ENCODE results near the gene DCAF6.

Gene DCAF6

GRCh38 chr1:168069384-168069783, 132.9 kb downstream of the DCAF6 start:
- Histone ChIP-seq H3K27me3 (ENCODE audit: insufficient read depth, low read length) (no peaks in the 10 kb centered on the region), H3K4me3 (ENCODE audit: low read length) (no peak overlapping the region), H3K27ac (ENCODE audit: low read length) (no peak overlapping the region), H3K36me3 (ENCODE audit: insufficient read depth, low read depth, low read length) (peaks cover 81% of the 10 kb centered on the region), H3K9me3 (ENCODE audit: insufficient read depth, low read depth, low read length) (no peaks in the 10 kb centered on the region), H3K9ac (ENCODE audit: low read depth, low read length) (no peak overlapping the region), H3K4me1 (ENCODE audit: insufficient read depth, low read length) (no peaks in the 10 kb centered on the region)

DNA sequence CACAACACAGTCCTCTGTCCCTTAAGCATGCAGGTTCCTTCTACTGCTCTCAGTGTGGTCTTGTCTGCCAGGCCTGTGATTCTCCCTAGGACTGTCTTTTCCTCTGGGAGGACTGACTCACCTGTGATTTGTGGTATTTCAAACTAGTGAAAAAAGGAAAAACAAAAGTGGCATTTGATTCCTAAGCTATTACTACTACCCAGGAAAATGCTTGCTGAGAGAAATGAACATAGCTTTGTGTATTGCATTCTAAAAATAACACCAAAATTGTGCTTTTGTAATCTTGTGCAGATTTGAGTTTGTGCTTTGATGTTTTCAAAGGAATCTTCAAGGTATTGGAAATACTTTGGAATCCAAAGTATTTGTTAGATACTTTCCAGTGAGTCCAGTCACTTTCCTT, 143.3 kb downstream of the DCAF6 start:
- Histone ChIP-seq H3K36me3 (ENCODE audit: insufficient read depth, low read depth, low read length) (peaks cover 27% of the 10 kb centered on the region), H3K9ac (ENCODE audit: low read depth, low read length) (no peak overlapping the region)

DNA sequence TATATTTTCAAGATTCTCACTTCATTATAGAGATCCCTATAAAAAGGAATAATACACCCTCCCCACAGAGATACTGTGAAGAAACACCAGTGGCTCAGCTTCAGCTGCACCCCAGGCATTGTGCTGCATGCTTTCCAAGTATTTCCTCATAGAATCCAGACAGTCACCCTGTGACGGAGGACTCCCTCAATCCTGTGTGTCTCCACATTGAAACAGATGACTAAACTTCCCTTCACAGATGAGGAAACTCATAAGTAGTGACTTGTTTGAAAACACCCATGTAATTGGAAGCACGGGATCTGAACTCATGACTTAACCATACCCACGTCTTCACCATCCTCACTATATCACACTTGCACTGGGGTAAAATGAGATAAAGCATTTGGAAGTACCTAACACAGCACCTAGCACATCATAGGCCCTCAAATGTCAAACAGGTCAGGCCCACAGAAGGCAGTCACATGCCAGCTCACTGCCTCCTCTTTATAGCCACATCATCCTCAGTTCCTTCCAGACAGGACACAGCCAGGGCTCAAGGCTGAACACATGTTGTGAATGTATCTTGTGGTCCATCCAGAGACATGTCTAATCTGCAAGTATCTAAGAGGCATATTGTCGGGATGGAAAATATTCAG, 145.0 kb downstream of the DCAF6 start:
- no peaks in the 10 kb centered on the region for H3K4me1 ChIP-seq (ENCODE audit: insufficient read depth, low read length)
- no peak overlapping the region for H3K27ac ChIP-seq (ENCODE audit: low read length)
- no peaks in the 10 kb centered on the region for H3K9me3 ChIP-seq (ENCODE audit: insufficient read depth, low read depth, low read length)
- H3K4me3 ChIP-seq (ENCODE audit: low read length), result no peak overlapping the region
- no peak overlapping the region for H3K9ac ChIP-seq (ENCODE audit: low read depth, low read length)
- no peaks in the 10 kb centered on the region for H3K27me3 ChIP-seq (ENCODE audit: insufficient read depth, low read length)
- peaks cover 27% of the 10 kb centered on the region for H3K36me3 ChIP-seq (ENCODE audit: insufficient read depth, low read depth, low read length)

More for the DNA sequence above, 143.3 kb downstream of the DCAF6 start:
- Histone ChIP-seq H3K27me3 (ENCODE audit: insufficient read depth, low read length) (no peaks in the 10 kb centered on the region), H3K4me1 (ENCODE audit: insufficient read depth, low read length) (no peaks in the 10 kb centered on the region), H3K4me3 (ENCODE audit: low read length) (no peak overlapping the region), H3K9me3 (ENCODE audit: insufficient read depth, low read depth, low read length) (no peaks in the 10 kb centered on the region), H3K27ac (ENCODE audit: low read length) (no peak overlapping the region)

DNA sequence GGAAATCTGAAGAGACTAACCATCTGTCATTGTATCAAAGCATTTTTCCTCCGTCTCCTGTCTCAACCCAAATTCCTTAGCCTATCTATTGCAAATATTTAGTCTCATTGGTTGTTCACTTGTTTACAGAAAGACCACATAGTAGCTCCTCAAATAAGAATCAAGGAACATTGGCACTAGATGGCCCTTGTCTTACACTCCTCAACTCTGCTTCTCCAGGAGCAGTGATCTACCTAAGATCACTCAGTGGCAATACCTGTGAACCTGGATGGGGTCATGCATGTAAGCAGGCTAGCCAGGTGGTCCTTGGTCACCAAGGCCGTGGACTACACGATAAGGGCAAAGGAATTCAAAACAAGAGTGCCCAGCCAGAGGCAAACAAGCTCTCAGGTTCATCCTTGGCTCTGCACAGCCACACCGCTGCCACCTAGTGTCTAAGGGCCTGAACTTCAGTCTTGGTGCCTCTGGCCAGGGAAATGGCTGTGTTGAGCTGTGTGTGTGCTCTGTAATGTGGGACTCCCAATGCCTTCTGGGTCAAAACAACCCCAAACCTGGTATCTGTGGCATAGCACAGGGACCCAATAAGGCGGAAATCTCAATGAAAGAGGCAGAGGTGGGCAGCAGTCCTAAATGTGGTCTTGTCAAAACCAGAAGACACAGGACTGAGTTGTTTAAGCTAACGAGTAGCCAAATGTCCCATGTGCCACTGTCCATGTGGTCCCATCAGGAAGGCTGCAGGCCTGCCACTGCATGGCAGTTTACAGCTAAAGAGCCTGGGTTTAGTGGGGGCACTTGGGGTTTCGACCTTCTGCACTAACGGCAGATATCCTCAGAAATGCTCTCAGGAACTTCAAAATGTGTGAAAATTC, 145.8 kb downstream of the DCAF6 start:
- no peaks in the 10 kb centered on the region for H3K27me3 ChIP-seq (ENCODE audit: insufficient read depth, low read length)
- H3K36me3 ChIP-seq (ENCODE audit: insufficient read depth, low read depth, low read length), result peaks cover 30% of the 10 kb centered on the region
- no peaks in the 10 kb centered on the region for H3K4me1 ChIP-seq (ENCODE audit: insufficient read depth, low read length)
- no peak overlapping the region for H3K9ac ChIP-seq (ENCODE audit: low read depth, low read length)
- no peak overlapping the region for H3K4me3 ChIP-seq (ENCODE audit: low read length)
- H3K9me3 ChIP-seq (ENCODE audit: insufficient read depth, low read depth, low read length), result no peaks in the 10 kb centered on the region
- H3K27ac ChIP-seq (ENCODE audit: low read length), result no peak overlapping the region

- H3K9me3 ChIP-seq (ENCODE audit: insufficient read depth, low read depth, low read length), result no peaks in the 10 kb centered on the region
- H3K27ac ChIP-seq (ENCODE audit: low read length), result no peak overlapping the region
- no peak overlapping the region for H3K4me3 ChIP-seq (ENCODE audit: low read length)
- H3K4me1 ChIP-seq (ENCODE audit: insufficient read depth, low read length), result no peaks in the 10 kb centered on the region
- H3K9ac ChIP-seq (ENCODE audit: low read depth, low read length), result no peak overlapping the region
- H3K36me3 ChIP-seq (ENCODE audit: insufficient read depth, low read depth, low read length), result peaks cover 33% of the 10 kb centered on the region
- no peaks in the 10 kb centered on the region for H3K27me3 ChIP-seq (ENCODE audit: insufficient read depth, low read length)
Measured at GRCh38 chr1:168083456-168084325, 147.2 kb downstream of the DCAF6 start.

GRCh38 chr1:168084396-168085231, 148.1 kb downstream of the DCAF6 start:
- Histone ChIP-seq H3K9ac (ENCODE audit: low read depth, low read length) (no peak overlapping the region), H3K4me3 (ENCODE audit: low read length) (no peak overlapping the region), H3K4me1 (ENCODE audit: insufficient read depth, low read length) (no peaks in the 10 kb centered on the region), H3K9me3 (ENCODE audit: insufficient read depth, low read depth, low read length) (no peaks in the 10 kb centered on the region), H3K27me3 (ENCODE audit: insufficient read depth, low read length) (no peaks in the 10 kb centered on the region), H3K36me3 (ENCODE audit: insufficient read depth, low read depth, low read length) (peaks cover 35% of the 10 kb centered on the region), H3K27ac (ENCODE audit: low read length) (no peak overlapping the region)

- H3K9me3 ChIP-seq (ENCODE audit: insufficient read depth, low read depth, low read length), result no peaks in the 10 kb centered on the region
- no peak overlapping the region for H3K4me3 ChIP-seq (ENCODE audit: low read length)
- peaks cover 41% of the 10 kb centered on the region for H3K36me3 ChIP-seq (ENCODE audit: insufficient read depth, low read depth, low read length)
- H3K27ac ChIP-seq (ENCODE audit: low read length), result no peak overlapping the region
- H3K27me3 ChIP-seq (ENCODE audit: insufficient read depth, low read length), result no peaks in the 10 kb centered on the region
- no peaks in the 10 kb centered on the region for H3K4me1 ChIP-seq (ENCODE audit: insufficient read depth, low read length)
- H3K9ac ChIP-seq (ENCODE audit: low read depth, low read length), result no peak overlapping the region
Measured at GRCh38 chr1:168085401-168085872, 149.0 kb downstream of the DCAF6 start.

DNA sequence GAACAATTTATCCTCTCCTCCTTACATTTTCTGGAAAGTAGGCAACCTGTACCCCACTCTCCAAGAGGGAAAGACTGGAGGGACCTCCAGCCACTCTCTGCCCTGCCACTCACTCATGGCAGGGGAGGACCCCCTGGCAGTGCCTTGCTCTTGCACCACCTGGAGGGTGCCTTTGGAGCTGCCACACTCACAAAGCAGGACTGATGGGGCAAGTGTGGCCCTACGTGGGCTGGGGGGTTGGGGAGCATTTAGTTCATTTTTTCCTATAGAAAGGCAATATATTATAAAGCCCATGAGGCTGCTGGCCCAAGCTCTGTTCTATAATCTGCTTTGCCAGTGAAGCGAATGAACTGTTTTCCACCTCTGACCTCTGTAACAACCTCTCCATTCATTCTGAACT, 150.0 kb downstream of the DCAF6 start:
- H3K9me3 ChIP-seq (ENCODE audit: insufficient read depth, low read depth, low read length), result no peaks in the 10 kb centered on the region
- H3K27ac ChIP-seq (ENCODE audit: low read length), result no peak overlapping the region
- peaks cover 41% of the 10 kb centered on the region for H3K36me3 ChIP-seq (ENCODE audit: insufficient read depth, low read depth, low read length)
- H3K4me3 ChIP-seq (ENCODE audit: low read length), result no peak overlapping the region
- no peak overlapping the region for H3K9ac ChIP-seq (ENCODE audit: low read depth, low read length)
- no peaks in the 10 kb centered on the region for H3K27me3 ChIP-seq (ENCODE audit: insufficient read depth, low read length)
- no peaks in the 10 kb centered on the region for H3K4me1 ChIP-seq (ENCODE audit: insufficient read depth, low read length)

DNA sequence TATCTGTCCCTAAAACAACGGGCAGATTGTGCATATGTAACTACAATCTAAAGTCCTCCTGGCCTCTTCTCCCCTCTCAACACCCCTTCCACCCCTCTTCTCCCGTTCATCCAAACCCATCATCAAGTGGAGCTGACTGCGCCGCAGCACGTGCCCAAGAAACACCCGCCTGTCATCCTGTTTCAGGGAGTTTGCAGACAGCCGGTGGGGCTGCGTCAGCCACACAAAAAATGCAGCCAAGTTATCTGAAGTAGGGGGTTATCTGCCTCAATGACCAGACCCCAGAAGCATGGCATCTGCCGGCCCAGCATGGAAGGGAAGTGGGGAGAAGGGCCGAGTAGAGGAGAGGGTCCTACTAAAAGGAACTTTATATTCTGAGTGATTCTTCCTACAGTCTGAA, 151.2 kb downstream of the DCAF6 start:
- H3K9me3 ChIP-seq (ENCODE audit: insufficient read depth, low read depth, low read length), result no peaks in the 10 kb centered on the region
- no peaks in the 10 kb centered on the region for H3K27me3 ChIP-seq (ENCODE audit: insufficient read depth, low read length)
- H3K4me1 ChIP-seq (ENCODE audit: insufficient read depth, low read length), result no peaks in the 10 kb centered on the region
- peaks cover 41% of the 10 kb centered on the region for H3K36me3 ChIP-seq (ENCODE audit: insufficient read depth, low read depth, low read length)
- H3K9ac ChIP-seq (ENCODE audit: low read depth, low read length), result no peak overlapping the region
- H3K27ac ChIP-seq (ENCODE audit: low read length), result no peak overlapping the region
- H3K4me3 ChIP-seq (ENCODE audit: low read length), result no peak overlapping the region

GRCh38 chr1:168088511-168089325, 152.2 kb downstream of the DCAF6 start:
- no peaks in the 10 kb centered on the region for H3K9me3 ChIP-seq (ENCODE audit: insufficient read depth, low read depth, low read length)
- H3K4me3 ChIP-seq (ENCODE audit: low read length), result no peak overlapping the region
- H3K9ac ChIP-seq (ENCODE audit: low read depth, low read length), result no peak overlapping the region
- peaks cover 40% of the 10 kb centered on the region for H3K36me3 ChIP-seq (ENCODE audit: insufficient read depth, low read depth, low read length)
- H3K4me1 ChIP-seq (ENCODE audit: insufficient read depth, low read length), result no peaks in the 10 kb centered on the region
- H3K27ac ChIP-seq (ENCODE audit: low read length), result no peak overlapping the region
- H3K27me3 ChIP-seq (ENCODE audit: insufficient read depth, low read length), result no peaks in the 10 kb centered on the region

Measured in iPS-20b (cell line).